Heart left ventricle (tissue), 16 donors: ENCODE measurements around the gene U2AF1L4. TPM values are rescaled to one million over a fixed set of nuclear protein-coding genes. Genes with fewer than 3 reads are reported as not detected.

Source experiments
- ATAC-seq, 4 donors: fragments of 200-7000 bp; cut with Tn5 transposase; one replicate each; pipeline ENCODE4 v1.9.1; 2020 to 2022; ENCODE audit warnings: moderate library complexity in 4 of 4, mild to moderate bottlenecking in 3 of 4, moderate number of reproducible peaks in 1 of 4
- DNase-seq, 5 donors: peaks; one replicate each; pipeline ENCODE4 v3.0.0-alpha.2; 2020
- H3K27ac ChIP-seq, 12 donors: fragments of 200-600 bp; sonication (generic) in 4 of 12; one replicate each; pipeline versions ENCODE4 v1.5.0 to v1.8.0; 2016 to 2022; ENCODE audit warnings: mild to moderate bottlenecking in 2 of 12
- H3K27me3 ChIP-seq, 9 donors: fragments of 200-600 bp; sonication (generic) in 2 of 9; one replicate each; pipeline versions ENCODE4 v1.5.1 to v1.8.0; 2016 to 2022; ENCODE audit warnings: mild to moderate bottlenecking in 3 of 9
- H3K36me3 ChIP-seq, 9 donors: fragments of 200-600 bp; sonication (generic) in 2 of 9; one replicate each; pipeline versions ENCODE4 v1.5.0 to v1.8.0; 2018 to 2022; ENCODE audit warnings: mild to moderate bottlenecking in 2 of 9
- H3K4me1 ChIP-seq, 12 donors: fragments of 200-600 bp; sonication (generic) in 4 of 12; one replicate each; pipeline versions ENCODE4 v1.5.0 to v1.8.0; 2016 to 2022; ENCODE audit warnings: mild to moderate bottlenecking in 3 of 12
- H3K4me3 ChIP-seq, 12 donors: fragments of 200-600 bp; sonication (generic) in 4 of 12; one replicate each; pipeline versions ENCODE4 v1.5.0 to v1.8.0; 2017 to 2022; ENCODE audit warnings: mild to moderate bottlenecking in 9 of 12, moderate library complexity in 4 of 12
- H3K9me3 ChIP-seq, 12 donors: fragments of 200-600 bp; sonication (generic) in 4 of 12; one replicate each; pipeline versions ENCODE4 v1.5.0 to v1.8.0; 2016 to 2022; ENCODE audit warnings: mild to moderate bottlenecking in 1 of 12
- CTCF ChIP-seq, 12 donors: fragments of 200-600 bp; sonication (generic) in 4 of 12; IDR thresholded peaks; one replicate each; pipeline versions ENCODE4 v1.5.0 to v1.8.0; 2018 to 2022; ENCODE audit warnings: antibody characterized with exemption in 12 of 12, mild to moderate bottlenecking in 5 of 12
- POLR2A ChIP-seq, 2 donors: fragments of 450-650 bp; IDR thresholded peaks; one replicate each; pipeline ENCODE4 v1.6.1; 2017; ENCODE audit warnings: antibody characterized with exemption in 2 of 2, mild to moderate bottlenecking in 2 of 2, moderate library complexity in 2 of 2
- WGBS, 4 donors: extraction: QIAGEN DNeasy Blood & Tissue Kit in 2 of 4; methylation state at CpG; one replicate each; pipeline versions ENCODE4 v1.1.5 to v1.1.7; 2013 to 2018; 5-methylcytosine and 5-hydroxymethylcytosine counted together
- intact Hi-C, 10 donors: fragments of 100-400 bp; cut with DNase I; formaldehyde crosslinking; loops; one replicate each; pipeline versions ENCODE4 v1.11.1 to v1.14.2; 2022
- polyA plus RNA-seq, 2 donors: library from polyadenylated mRNA; stranded (reverse); fragments of 200-250 nt; gene quantifications; one replicate each; pipeline ENCODE4 v1.2.3, GENCODE V29; 2013
- total RNA-seq, 9 donors: library from RNA; depleted of rRNA in 2 of 9; stranded (reverse); fragments of >200 nt in 2 of 9; fragmentation: NEBNext Ultra II Directional in 3 of 9; extraction: Animal tissue kit (Norgen Biotek cat#: 25700) in 3 of 9; gene quantifications; one replicate each; pipeline versions ENCODE4 v1.1.0 to v1.2.4, GENCODE V29; 2016 to 2023
- donor health status: ischemic (EF 13 %, LVEDD 7.1; RV severe dilation, severe dysfunction).
- donor health status: healthy with polysubstance abuse.
- donor health status: DM: no; HTN: yes; CAD: no.
- donor health status: DM: no; HTN: no; CAD: no.
- donor health status: ischemic (EF 25% LVEDD 6.9; RV normal size, moderate dysfunction).
- donor health status: ischemic (EF 25% LVEDD 5.7; RV mildly dilated, moderate dysfunction).
- donor health status: healthy.
- donor health status: DM: yes; HTN: yes; CAD: no.
- donor health status: ischemic (EF 35%, LVEDD 5.7; RV mildly dilated, moderate dysfunction).
- donor health status: nonischemic (EF 11% LVEDD 7.7; RV severe dilation, severe dysfunction).
- donor health status: DM: yes; HTN: yes; CAD: no.
- donor health status: PGD.
- donor health status: ischemic (EF 29% LVEDD 5.4; RV normal size, mild dysfunction).
- donor health status: nonischemic (EF 23%, LVEDD 6.1; RV moderate dilation, normal function).

Gene U2AF1L4
- total and polyA plus RNA-seq, 11 donors, result 7.2 to 32.8 (median 20.9) TPM

- peak in 1 of 5 donors; percentile 42 for DNase-seq
- no peaks in the 10 kb centered on the region for H3K9me3 ChIP-seq
- no peak overlapping the region for H3K4me3 ChIP-seq
- no peaks in the 10 kb centered on the region for H3K27me3 ChIP-seq
- H3K27ac ChIP-seq, result peak overlapping the region in 5 of 12 donors; percentile 94 to 100 (median 99)
- TF ChIP-seq CTCF (IDR thresholded peaks at IDR 0.05) (no peak), POLR2A (IDR thresholded peaks at IDR 0.05) (no peak)
- H3K36me3 ChIP-seq, result peaks cover 0 to 33% (median 21%) of the 10 kb centered on the region in 9 donors
- peaks cover 2 to 60% (median 43%) of the 10 kb centered on the region in 12 donors for H3K4me1 ChIP-seq
- intact Hi-C loops, result loop anchor here in 1 of 10 donors (10.0 kb wide), 1 partner anchor 391 kb away; the partner anchor contains the start of gene CAPNS1
- ATAC-seq, result no peak
- WGBS, 4 donors, result 81 to 93% (median 91%) methylated on average over 12 to 20 of the region's 20 CpGs
Observed at GRCh38 chr19:35753634-35754369, 8.6 kb upstream of the U2AF1L4 start.

- Histone ChIP-seq H3K4me1 (peaks cover 0 to 60% (median 41%) of the 10 kb centered on the region in 12 donors), H3K27ac (peak overlapping the region in 3 of 12 donors; percentile 7 to 99 (median 99)), H3K4me3 (no peak overlapping the region), H3K9me3 (no peaks in the 10 kb centered on the region), H3K27me3 (no peaks in the 10 kb centered on the region), H3K36me3 (peaks cover 0 to 33% (median 21%) of the 10 kb centered on the region in 9 donors)
- WGBS, 4 donors, result 94 to 97% (median 95%) methylated on average over 19 to 20 of the region's 20 CpGs
- ATAC-seq (no peak), DNase-seq (peak in 1 of 5 donors; percentile 31)
- intact Hi-C loops, result loop anchor here in 1 of 10 donors (10.0 kb wide), 1 partner anchor 392 kb away; the partner anchor contains the start of gene CAPNS1
- TF ChIP-seq CTCF (IDR thresholded peaks at IDR 0.05) (no peak), POLR2A (IDR thresholded peaks at IDR 0.05) (no peak)
Observed at GRCh38 chr19:35752746-35753350, 7.6 kb upstream of the U2AF1L4 start.

GRCh38 chr19:35751839-35752745 is 6.9 kb upstream of the U2AF1L4 start:
- intact Hi-C loops, result loop anchor here in 1 of 10 donors (10.0 kb wide), 1 partner anchor 393 kb away; the partner anchor contains the start of gene CAPNS1
- H3K27me3 ChIP-seq, result no peaks in the 10 kb centered on the region
- no peak overlapping the region for H3K4me3 ChIP-seq
- TF ChIP-seq CTCF (IDR thresholded peaks at IDR 0.05), result no peak
- no peak for TF ChIP-seq POLR2A (IDR thresholded peaks at IDR 0.05)
- peaks cover 0 to 58% (median 39%) of the 10 kb centered on the region in 12 donors for H3K4me1 ChIP-seq
- WGBS, 4 donors, result 78 to 88% (median 85%) methylated on average over 11 to 14 of the region's 14 CpGs
- ATAC-seq (no peak), DNase-seq (peak in 3 of 5 donors; percentile 59 to 79 (median 74))
- H3K27ac ChIP-seq, result peak overlapping the region in 8 of 12 donors; percentile 7 to 99 (median 20)
- H3K36me3 ChIP-seq, result peaks cover 0 to 33% (median 21%) of the 10 kb centered on the region in 9 donors
- no peaks in the 10 kb centered on the region for H3K9me3 ChIP-seq
